Activated naive CD4-positive, alpha-beta T cell treated with anti-CD3 and anti-CD28 coated beads for 36 hours (primary cell): ENCODE data around the gene CAPN10. TPM values are rescaled to one million over a fixed set of nuclear protein-coding genes. Genes with fewer than 3 reads are reported as not detected.
"Not testable (repeated sequence)": the region's sequence is repeated elsewhere in the genome, so short reads cannot be mapped to it uniquely, and the experiment has no call there.

Source experiments
- CTCF ChIA-PET: fragments of 350-600 bp; sonication (Branson Sonifier 250); formaldehyde crosslinking; loops from one replicate; lab custom pipeline; 2021; ENCODE audit warnings: antibody characterized with exemption; lab: Charles Lee
- DNase-seq: peaks from one replicate; pipeline ENCODE4 v3.0.0-alpha.2; 2020
- H3K27ac Mint-ChIP-seq: one replicate; pipeline ENCODE4 v1.8.0; 2021; ENCODE audit warnings: mild to moderate bottlenecking, mixed read lengths
- H3K27me3 Mint-ChIP-seq: one replicate; pipeline ENCODE4 v1.8.0; 2021; ENCODE audit warnings: low read depth, mixed read lengths
- H3K36me3 Mint-ChIP-seq: one replicate; pipeline ENCODE4 v1.8.0; 2021; ENCODE audit warnings: low read depth, mixed read lengths
- H3K4me1 Mint-ChIP-seq: one replicate; pipeline ENCODE4 v1.8.0; 2021; ENCODE audit warnings: low read depth, mixed read lengths
- H3K4me3 Mint-ChIP-seq: one replicate; pipeline ENCODE4 v1.8.0; 2021; ENCODE audit warnings: mild to moderate bottlenecking, moderate library complexity, mixed read lengths
- H3K9me3 Mint-ChIP-seq: one replicate; pipeline ENCODE4 v1.8.0; 2021; ENCODE audit warnings: mixed read lengths
- intact Hi-C: fragments of 100-400 bp; cut with micrococcal nuclease; formaldehyde crosslinking; loops from one replicate; pipeline ENCODE4 v1.15.1; 2023
- total RNA-seq, 2 experiments: library from RNA; stranded (reverse); gene quantifications; one replicate each; pipeline ENCODE4 v1.2.3, GENCODE V29; 2021

The CAPN10 gene
- total RNA-seq, 2 experiments from 2014 or later, result 24.9 to 28.5 TPM

DNA sequence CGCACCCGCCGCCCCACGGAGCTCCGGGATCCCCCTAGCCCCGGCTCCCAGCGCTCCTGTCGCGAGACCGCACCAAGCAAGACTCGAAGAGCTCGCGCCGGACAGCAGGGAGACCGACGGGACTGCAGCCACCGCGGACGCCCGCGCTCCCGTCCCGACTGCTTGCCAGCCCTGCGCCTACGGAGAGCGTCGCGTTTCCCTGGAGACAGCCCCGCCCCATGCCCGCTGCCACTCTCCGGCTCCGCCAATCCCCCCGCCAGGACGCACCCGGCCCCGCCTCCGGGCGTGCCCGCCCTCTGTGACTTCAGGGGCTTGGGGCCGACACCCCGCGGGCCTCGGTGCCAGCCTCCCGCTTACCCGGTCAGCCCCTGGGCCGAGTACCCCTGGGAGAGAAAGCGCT, 28.7 kb upstream of the CAPN10 start, which contains the start of gene ANKMY1:
Gene ANKMY1 (minus strand): TSS at position 181 of the 400 bp plus-strand sequence. CDS start 653 bp downstream, outside the sequence.
- CTCF ChIA-PET, result no interaction called here
- H3K4me1 Mint-ChIP-seq, result peaks cover 46% of the 10 kb centered on the region

DNA sequence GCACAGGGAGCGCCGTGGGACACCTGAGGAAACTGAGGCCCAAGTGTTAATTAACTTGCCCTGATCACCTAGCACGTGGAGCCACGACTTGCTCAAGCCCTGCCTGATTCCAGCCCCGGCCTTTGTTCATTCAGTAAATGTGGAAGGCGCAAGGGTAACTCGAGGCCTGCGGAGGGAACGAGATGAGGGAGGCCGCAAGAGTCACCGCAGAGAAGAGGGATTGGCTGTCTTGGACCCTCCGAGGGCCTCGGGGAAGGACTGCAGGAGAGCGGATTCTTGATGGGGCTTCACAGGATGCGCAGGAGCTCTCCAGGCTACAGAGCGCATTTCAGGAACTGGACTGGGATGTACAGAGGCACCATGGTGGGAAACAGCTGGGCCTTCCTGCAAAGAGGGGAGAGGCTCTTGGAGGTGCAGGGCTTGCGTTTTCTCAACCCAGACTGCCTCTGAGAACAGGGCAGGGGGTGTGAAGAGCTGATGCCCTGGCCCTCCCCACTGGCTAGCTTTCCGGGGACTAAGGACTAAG, 28.2 kb upstream of the CAPN10 start:
- peak overlapping the region; percentile 74 for H3K4me3 Mint-ChIP-seq
- CTCF ChIA-PET, result interaction anchor here (0.8 to 1.7 kb wide), 2 partner anchors 21 to 44 kb away, joined by 3 to 5 read pairs; no protein-coding TSS in a partner anchor
- DNase-seq, result no peak
- peaks cover 24% of the 10 kb centered on the region for H3K36me3 Mint-ChIP-seq
- intact Hi-C loops, result no loop called here
- no peaks in the 10 kb centered on the region for H3K9me3 Mint-ChIP-seq
- H3K27me3 Mint-ChIP-seq, result no peaks in the 10 kb centered on the region
- peaks cover 50% of the 10 kb centered on the region for H3K4me1 Mint-ChIP-seq
- no peak overlapping the region for H3K27ac Mint-ChIP-seq

More for the DNA sequence above, 28.7 kb upstream of the CAPN10 start, which contains the start of gene ANKMY1:
- H3K4me3 Mint-ChIP-seq, result peak within 1 kb of the TSS; percentile 74
- peak; percentile 73 for DNase-seq
- H3K9me3 Mint-ChIP-seq, result no peaks in the 10 kb centered on the region
- H3K36me3 Mint-ChIP-seq, result peaks cover 25% of the 10 kb centered on the region
- intact Hi-C loops, result no loop called here
- H3K27me3 Mint-ChIP-seq, result no peaks in the 10 kb centered on the region
- peak within 1 kb of the TSS; percentile 74 for H3K27ac Mint-ChIP-seq

DNA sequence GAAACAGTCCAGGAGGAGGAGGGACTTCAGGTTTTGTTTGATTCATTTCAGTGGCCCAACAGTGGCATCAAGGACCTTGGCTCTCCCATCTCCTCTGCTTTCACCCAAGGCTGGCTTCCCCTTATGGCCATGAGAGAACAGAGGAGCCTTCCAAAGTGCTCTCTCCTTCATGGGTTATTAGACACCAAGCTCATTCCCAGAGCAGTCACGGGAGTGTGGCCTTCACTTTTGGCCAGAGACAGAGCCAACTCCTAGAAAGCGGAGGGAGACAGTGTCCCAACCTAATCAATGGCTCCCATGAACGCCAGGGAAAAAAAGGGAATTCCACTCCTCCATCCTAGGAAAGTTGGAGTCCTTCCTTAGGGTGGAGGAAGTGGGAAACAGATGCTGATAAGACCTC, 27.2 kb upstream of the CAPN10 start:
- no peaks in the 10 kb centered on the region for H3K27me3 Mint-ChIP-seq
- H3K27ac Mint-ChIP-seq, result peak overlapping the region; percentile 74
- no peak for DNase-seq
- peak overlapping the region; percentile 74 for H3K4me3 Mint-ChIP-seq
- CTCF ChIA-PET, result interaction anchor here (0.6 to 1.7 kb wide), 2 partner anchors 27 to 45 kb away, joined by 5 read pairs; partner anchors contain the start of gene CAPN10
- H3K9me3 Mint-ChIP-seq, result no peaks in the 10 kb centered on the region
- intact Hi-C loops, result no loop called here
- H3K4me1 Mint-ChIP-seq, result peaks cover 60% of the 10 kb centered on the region
- H3K36me3 Mint-ChIP-seq, result peaks cover 32% of the 10 kb centered on the region

DNA sequence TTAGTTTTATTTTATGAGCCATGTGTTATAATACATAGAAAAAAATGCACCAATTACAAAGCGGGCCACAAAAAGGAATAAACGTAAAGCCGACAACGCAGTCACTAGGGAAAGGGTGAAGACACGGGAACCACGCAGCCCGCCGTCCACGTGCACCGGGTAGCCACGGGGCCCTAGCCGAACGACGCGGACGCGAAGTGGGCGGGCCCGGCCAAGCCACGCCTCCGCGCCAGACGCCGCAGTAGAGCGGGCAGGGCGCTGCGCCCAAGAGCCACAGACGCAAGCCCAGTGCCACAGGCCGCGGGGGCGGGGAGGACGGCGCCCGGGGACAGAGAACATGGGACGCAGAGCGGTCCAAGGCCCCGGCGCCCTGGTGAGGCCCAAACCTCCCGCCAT, 26.5 kb upstream of the CAPN10 start, which contains the start of gene DUSP28:
Gene DUSP28 (plus strand): TSS at position 274 of the 396 bp plus-strand sequence. CDS start 328 bp downstream, outside the sequence.
- peak within 1 kb of the TSS; percentile 99 for H3K27ac Mint-ChIP-seq
- H3K27me3 Mint-ChIP-seq, result no peaks in the 10 kb centered on the region
- H3K36me3 Mint-ChIP-seq, result peaks cover 33% of the 10 kb centered on the region
- intact Hi-C loops, result loop anchor here (1.0 to 10.0 kb wide), 5 partner anchors 8 to 1325 kb away; partner anchors contain the start of genes ATG4B, HDLBP, MTERF4 and RNPEPL1
- peak; percentile 89 for DNase-seq
- no peaks in the 10 kb centered on the region for H3K9me3 Mint-ChIP-seq
- peaks cover 68% of the 10 kb centered on the region for H3K4me1 Mint-ChIP-seq
- CTCF ChIA-PET, result no interaction called here
- H3K4me3 Mint-ChIP-seq, result peak within 1 kb of the TSS; percentile 94

DNA sequence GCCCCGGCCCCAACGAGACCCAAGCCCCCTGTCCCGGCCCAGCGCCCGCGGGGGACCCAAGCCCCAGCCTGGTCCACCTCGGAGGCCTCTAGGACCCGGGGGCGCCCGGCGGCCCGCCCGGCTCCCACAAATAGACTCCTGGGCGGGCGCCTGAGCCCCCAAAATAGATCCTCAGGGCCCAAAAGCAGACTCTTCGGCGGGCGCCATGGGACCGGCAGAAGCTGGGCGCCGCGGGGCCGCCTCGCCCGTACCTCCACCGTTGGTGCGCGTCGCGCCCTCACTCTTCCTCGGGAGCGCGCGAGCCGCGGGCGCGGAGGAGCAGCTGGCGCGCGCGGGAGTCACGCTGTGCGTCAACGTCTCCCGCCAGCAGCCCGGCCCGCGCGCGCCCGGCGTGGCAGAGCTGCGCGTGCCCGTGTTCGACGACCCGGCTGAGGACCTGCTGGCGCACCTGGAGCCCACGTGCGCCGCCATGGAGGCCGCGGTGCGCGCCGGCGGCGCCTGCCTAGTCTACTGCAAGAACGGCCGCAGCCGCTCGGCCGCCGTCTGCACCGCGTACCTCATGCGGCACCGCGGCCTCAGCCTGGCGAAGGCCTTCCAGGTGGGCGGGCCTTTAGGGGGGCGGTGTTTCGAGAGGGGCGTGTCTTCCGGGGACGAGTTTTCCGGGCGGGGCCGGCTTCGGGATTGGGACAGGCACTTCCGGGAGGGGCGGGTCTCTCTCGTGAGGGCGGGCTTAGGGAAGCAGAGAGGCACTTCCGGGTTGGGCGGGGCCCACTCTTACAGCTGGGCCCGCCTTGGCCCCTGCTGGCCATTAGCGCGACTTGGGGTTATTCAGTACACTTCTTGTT, 25.8 kb upstream of the CAPN10 start:
- CTCF ChIA-PET, result no interaction called here
- peaks cover 69% of the 10 kb centered on the region for H3K4me1 Mint-ChIP-seq
- peak; percentile 100 for DNase-seq
- H3K4me3 Mint-ChIP-seq, result peak overlapping the region; percentile 94
- intact Hi-C loops, result loop anchor here (1.0 to 10.0 kb wide), 9 partner anchors 8 to 1324 kb away; partner anchors contain the start of genes ATG4B, CAPN10, GPR35 and HDLBP
- no peaks in the 10 kb centered on the region for H3K27me3 Mint-ChIP-seq
- H3K36me3 Mint-ChIP-seq, result peaks cover 37% of the 10 kb centered on the region
- no peaks in the 10 kb centered on the region for H3K9me3 Mint-ChIP-seq
- peak overlapping the region; percentile 99 for H3K27ac Mint-ChIP-seq

DNA sequence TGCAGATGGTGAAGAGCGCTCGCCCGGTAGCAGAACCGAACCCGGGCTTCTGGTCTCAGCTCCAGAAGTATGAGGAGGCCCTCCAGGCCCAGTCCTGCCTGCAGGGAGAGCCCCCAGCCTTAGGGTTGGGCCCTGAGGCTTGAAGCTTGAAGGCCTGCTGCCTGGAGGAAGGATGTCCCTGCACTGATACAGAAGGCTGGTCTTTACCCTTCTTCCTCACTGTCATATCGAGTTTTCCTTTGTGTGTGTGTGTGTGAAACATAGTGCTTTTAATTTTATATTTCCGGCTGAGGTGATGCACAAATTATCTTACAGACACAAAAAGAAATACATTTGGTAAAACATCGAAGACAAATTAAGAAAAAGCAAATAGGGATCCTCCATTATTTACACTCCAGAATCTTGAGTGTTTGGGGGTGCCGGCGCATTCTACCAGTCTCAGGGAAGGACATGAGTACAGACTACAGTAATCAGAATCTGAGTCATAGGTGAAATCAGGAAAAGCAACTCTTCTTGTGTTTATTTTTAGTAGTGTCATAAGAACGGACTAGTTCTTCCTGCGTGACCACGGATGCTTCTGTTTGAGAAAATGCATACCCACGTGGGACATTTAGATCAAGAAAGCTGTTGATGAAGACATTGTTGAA, 25.1 kb upstream of the CAPN10 start:
- Mint-ChIP-seq H3K4me3 (peak overlapping the region; percentile 94), H3K9me3 (no peaks in the 10 kb centered on the region)
- peak; percentile 53 for DNase-seq

DNA sequence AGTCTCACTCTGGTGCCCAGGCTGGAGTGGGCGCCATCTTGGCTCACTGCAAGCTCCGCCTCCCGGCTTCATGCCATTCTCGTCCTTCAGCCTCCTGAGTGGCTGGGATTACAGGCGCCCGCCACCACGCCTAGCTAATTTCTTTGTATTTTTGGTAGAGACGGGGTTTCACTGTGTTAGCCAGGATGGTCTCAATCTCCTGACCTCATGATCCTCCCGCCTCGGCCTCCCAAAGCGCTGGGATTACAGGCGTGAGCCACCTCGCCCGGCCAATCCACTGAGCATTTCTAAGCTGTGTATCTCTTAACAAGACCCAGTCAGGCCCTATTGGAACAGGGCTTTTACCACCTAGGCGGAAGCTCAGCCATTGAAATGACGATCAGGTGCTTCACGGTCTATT, 23.3 kb upstream of the CAPN10 start:
- not testable (repeated sequence) for DNase-seq, H3K27me3 Mint-ChIP-seq, H3K4me3 Mint-ChIP-seq, H3K9me3 Mint-ChIP-seq
- intact Hi-C loops, result loop anchor here (5.0 to 10.0 kb wide), 3 partner anchors 539 to 1322 kb away; partner anchors contain the start of genes ATG4B, MTERF4 and THAP4
- CTCF ChIA-PET, result interaction anchor here (0.7 to 1.8 kb wide), 3 partner anchors 23 to 59 kb away, joined by 3 to 6 read pairs (median 4); partner anchors contain the start of gene CAPN10
- Mint-ChIP-seq H3K27ac (peak overlapping the region; percentile 99), H3K36me3 (peaks cover 33% of the 10 kb centered on the region), H3K4me1 (peaks cover 60% of the 10 kb centered on the region)

More for the DNA sequence above, 25.1 kb upstream of the CAPN10 start:
- H3K4me1 Mint-ChIP-seq, result peaks cover 67% of the 10 kb centered on the region
- H3K36me3 Mint-ChIP-seq, result peaks cover 36% of the 10 kb centered on the region
- intact Hi-C loops, result loop anchor here (1.0 to 10.0 kb wide), 8 partner anchors 25 to 1323 kb away; partner anchors contain the start of genes ATG4B, CAPN10, GPR35 and HDLBP
- CTCF ChIA-PET, result no interaction called here
- peak overlapping the region; percentile 99 for H3K27ac Mint-ChIP-seq
- H3K27me3 Mint-ChIP-seq, result no peaks in the 10 kb centered on the region

DNA sequence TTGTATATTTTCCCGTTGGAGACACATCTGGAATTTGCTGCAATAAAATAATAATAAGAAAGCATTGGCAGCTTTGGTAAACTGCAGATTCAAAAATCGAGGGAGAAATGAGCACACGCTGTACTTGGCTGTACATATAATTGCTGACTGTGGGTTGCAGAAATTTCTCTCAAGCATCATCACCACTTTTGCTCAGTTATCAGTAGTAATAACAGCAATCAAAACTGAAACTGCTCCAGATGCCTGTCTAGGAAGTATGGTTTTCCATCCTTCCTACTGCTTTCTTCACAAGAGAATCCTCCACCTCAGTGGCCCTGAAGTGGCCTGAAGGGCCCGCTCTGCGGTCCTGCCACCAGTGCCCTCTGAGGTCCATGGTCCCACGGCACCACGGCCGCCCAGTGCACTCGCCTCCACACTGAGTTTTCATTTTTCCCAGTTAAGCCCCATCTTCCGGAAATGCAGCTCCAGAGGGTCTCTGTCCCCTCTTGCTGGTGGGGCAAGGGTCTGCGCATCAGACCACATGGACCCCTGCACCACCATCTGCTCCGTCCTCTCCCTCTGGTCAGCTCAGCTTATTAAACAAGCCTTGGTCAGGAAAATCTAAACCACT, 22.5 kb upstream of the CAPN10 start:
- Mint-ChIP-seq H3K4me3 (peak overlapping the region; percentile 92), H3K4me1 (peaks cover 52% of the 10 kb centered on the region), H3K9me3 (no peaks in the 10 kb centered on the region), H3K36me3 (peaks cover 29% of the 10 kb centered on the region), H3K27ac (peak overlapping the region; percentile 99), H3K27me3 (no peaks in the 10 kb centered on the region)
- DNase-seq, result no peak
- CTCF ChIA-PET, result interaction anchor here (0.5 to 2.6 kb wide), 6 partner anchors 16 to 1124 kb away, joined by 3 to 21 read pairs (median 4); partner anchors contain the start of gene CAPN10
- intact Hi-C loops, result loop anchor here (5.0 to 10.0 kb wide), 3 partner anchors 538 to 1321 kb away; partner anchors contain the start of genes ATG4B, MTERF4 and THAP4

DNA sequence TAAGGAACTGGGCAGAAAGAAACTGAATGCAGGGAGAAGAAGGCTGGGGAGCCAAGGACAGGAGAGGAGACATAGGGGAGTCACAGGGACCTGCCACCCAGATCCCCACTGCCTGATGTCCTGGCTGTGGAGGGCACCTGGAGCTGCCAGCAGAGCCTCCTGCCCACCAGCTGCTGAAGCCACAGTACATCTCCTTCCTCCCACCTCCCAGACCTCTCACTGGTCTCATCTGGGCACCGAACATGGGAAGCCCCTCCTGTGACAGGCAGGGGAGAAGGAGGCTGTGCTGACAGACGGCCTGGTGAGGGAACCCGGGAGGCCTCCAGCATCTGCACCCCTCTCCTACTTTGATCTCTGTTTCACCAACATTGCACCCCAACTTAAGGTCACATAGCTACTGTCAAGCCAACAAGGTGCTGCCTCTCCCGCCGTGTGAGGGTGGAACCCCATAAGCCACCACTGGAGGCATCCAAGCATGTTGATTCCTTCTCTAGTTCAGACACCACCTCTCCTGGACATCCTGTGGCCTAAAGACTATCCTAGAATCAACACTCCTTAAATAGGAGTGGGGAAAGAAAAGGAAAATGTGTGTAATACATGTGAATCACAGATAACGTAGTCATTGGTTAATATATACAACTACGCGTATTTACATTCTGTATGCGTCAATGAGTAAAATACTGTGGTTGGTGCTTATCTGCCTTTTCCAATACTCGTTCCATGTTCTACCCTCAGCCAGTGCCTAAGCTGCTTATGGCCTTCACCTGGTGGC, 21.8 kb upstream of the CAPN10 start:
- peak; percentile 67 for DNase-seq
- Mint-ChIP-seq H3K27me3 (no peaks in the 10 kb centered on the region), H3K27ac (peak overlapping the region; percentile 99), H3K4me3 (peak overlapping the region; percentile 92), H3K9me3 (no peaks in the 10 kb centered on the region), H3K4me1 (peaks cover 51% of the 10 kb centered on the region), H3K36me3 (peaks cover 26% of the 10 kb centered on the region)
- intact Hi-C loops, result loop anchor here (1.0 to 10.0 kb wide), 8 partner anchors 50 to 1320 kb away; partner anchors contain the start of genes ATG4B, FARP2, GPC1 and ING5
- CTCF ChIA-PET, result interaction anchor here (0.9 to 2.6 kb wide), 6 partner anchors 9 to 176 kb away, joined by 3 to 21 read pairs (median 4); partner anchors contain the start of gene CAPN10

DNA sequence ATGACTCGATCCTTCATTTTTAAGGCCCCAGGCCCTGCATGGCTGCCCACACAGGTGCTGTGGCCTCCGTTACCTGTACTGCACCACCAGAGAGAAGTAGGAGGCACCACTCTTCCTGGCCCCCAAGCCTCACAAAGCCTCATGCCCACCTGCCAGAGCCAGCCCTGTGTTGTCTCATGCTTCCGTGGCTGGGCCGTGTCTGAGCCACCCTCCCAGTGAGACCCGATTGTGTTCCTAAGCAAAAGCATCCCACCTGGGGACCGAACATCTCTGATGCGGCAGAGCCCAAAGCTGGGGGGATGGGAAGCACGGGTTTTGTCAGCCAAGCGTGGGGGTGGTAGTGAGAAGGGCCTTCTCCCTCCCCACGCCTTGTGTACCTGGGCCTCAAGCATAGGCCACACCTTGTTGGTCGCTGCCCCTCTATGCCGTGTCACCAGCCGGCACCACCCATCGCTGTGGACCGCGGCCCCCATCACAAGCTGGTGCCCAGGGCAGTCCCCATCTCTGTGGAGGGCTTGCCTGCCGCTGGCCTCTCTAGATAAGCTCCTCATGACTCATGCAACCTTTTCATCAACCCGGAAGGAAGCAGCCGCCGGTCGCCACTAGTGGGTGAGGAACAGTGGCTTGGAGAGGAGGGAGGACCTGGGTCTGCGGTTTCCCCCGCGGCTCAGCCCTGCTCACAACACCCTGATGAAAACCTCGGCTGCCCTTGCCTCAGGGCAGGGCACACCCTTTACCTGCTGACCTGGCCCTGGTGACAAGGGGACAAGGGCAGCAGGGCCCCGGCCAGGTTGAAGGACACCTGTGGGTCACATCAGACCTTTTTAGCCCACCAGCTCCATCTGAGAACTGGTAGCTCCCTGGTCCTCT, 21.0 kb upstream of the CAPN10 start:
- Mint-ChIP-seq H3K27me3 (no peaks in the 10 kb centered on the region), H3K27ac (peak overlapping the region; percentile 99), H3K4me1 (peaks cover 59% of the 10 kb centered on the region), H3K36me3 (peaks cover 26% of the 10 kb centered on the region), H3K9me3 (no peaks in the 10 kb centered on the region), H3K4me3 (peak overlapping the region; percentile 92)
- DNase-seq, result peak; percentile 94
- CTCF ChIA-PET, result interaction anchor here (0.6 to 2.6 kb wide), 12 partner anchors 8 to 586 kb away, joined by 3 to 24 read pairs (median 3); partner anchors contain the start of gene CAPN10
- intact Hi-C loops, result loop anchor here (1.0 to 10.0 kb wide), 12 partner anchors 21 to 1319 kb away; partner anchors contain the start of genes ATG4B, CAPN10, FARP2 and GPC1
